Choroid plexus epithelial cell (primary cell): ENCODE results near the gene SAMD14.

Source experiments
- DNase-seq: peaks from one replicate; pipeline ENCODE4 v3.0.0-alpha.2; 2010; ENCODE audit warnings: low read depth
- H3K4me3 ChIP-seq: 2 replicates; pipeline ENCODE4 v1.5.1; 2011; ENCODE audit warnings: low read depth, mild to moderate bottlenecking, control low read depth, low read length, moderate library complexity
- TF ChIP-seq, protein P1 (sequence below): conservative IDR thresholded peaks from 2 replicates; pipeline ENCODE4 v1.5.1; 2011; ENCODE audit warnings: low read depth, mild to moderate bottlenecking, control low read depth, inconsistent platforms, low read length, moderate library complexity

Gene SAMD14

DNA sequence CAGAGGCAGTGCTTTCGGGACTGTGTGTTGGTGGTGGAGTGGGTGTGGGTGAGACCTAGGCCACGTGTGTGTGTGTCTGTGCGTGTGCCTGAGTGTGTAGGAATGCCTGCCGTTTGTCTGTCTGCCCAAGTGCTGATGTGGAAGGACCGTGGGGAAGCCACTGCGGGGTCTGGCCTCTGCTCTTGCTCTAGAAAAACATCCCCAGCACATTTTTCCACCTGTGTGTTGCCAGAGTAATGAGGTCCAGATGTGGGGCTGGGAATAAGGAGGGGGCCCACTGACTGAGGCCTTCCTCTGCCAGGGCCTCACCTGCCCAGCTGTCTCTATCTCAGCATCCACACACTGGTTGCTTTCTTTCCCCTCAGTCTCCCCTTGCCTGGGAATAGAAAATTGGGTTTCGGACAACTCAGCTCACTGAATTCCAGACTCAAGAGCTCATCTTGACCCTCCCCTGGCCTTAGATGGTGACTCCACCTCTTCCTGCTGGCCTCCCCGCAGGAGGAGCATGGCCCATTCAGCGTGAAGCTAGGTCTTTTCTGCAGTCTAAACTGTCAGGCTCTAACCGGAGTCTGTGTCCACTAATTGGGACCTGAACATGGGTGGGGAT lies 43.5 kb upstream of the SAMD14 start:
- DNase-seq, result peak; percentile 94
- no peak overlapping the region for H3K4me3 ChIP-seq
- TF ChIP-seq, protein P1, sequence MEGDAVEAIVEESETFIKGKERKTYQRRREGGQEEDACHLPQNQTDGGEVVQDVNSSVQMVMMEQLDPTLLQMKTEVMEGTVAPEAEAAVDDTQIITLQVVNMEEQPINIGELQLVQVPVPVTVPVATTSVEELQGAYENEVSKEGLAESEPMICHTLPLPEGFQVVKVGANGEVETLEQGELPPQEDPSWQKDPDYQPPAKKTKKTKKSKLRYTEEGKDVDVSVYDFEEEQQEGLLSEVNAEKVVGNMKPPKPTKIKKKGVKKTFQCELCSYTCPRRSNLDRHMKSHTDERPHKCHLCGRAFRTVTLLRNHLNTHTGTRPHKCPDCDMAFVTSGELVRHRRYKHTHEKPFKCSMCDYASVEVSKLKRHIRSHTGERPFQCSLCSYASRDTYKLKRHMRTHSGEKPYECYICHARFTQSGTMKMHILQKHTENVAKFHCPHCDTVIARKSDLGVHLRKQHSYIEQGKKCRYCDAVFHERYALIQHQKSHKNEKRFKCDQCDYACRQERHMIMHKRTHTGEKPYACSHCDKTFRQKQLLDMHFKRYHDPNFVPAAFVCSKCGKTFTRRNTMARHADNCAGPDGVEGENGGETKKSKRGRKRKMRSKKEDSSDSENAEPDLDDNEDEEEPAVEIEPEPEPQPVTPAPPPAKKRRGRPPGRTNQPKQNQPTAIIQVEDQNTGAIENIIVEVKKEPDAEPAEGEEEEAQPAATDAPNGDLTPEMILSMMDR, result no peak

DNA sequence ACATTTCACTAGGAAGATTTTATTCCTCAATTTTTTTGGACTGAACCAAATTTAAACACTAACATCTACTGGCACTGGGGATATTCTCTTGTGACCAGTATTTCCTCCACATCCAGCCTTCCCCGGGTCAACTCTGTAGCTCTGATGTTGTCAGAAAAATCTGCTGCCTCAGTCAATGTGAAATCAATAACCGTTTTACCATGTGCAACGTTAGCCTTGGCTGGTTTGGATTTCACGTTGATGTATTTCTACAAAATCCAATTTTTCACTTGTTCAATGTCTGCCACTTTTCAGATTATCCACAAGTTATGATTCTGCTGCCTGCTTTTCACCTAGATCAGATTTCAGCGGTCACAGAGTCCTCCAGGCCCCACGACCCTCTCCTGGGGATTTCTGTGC lies 43.0 kb upstream of the SAMD14 start:
- DNase-seq, result no peak
- no peak overlapping the region for H3K4me3 ChIP-seq
- TF ChIP-seq, protein P1, result no peak

DNA sequence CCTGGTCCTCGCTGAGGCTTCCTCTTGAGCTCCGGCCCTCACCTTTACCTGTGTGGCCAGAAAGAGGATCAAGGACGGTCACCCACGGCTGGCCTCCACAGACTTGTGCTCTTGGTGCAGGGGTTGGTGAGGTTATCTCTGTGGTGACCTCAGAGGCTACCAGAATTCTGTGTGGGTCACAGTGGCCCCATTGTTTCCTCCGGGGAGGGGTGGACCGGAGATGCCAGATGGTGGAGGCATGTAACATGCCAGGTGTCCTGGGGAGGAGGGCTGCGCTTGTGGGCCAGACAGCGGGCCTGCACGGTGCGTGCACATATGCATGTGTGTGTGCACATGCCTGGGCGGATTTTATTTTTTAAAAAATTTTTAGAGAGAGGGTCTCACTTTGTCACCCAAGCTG lies 42.2 kb upstream of the SAMD14 start:
- DNase-seq, result no peak
- H3K4me3 ChIP-seq, result no peak overlapping the region
- TF ChIP-seq, protein P1, result no peak

DNA sequence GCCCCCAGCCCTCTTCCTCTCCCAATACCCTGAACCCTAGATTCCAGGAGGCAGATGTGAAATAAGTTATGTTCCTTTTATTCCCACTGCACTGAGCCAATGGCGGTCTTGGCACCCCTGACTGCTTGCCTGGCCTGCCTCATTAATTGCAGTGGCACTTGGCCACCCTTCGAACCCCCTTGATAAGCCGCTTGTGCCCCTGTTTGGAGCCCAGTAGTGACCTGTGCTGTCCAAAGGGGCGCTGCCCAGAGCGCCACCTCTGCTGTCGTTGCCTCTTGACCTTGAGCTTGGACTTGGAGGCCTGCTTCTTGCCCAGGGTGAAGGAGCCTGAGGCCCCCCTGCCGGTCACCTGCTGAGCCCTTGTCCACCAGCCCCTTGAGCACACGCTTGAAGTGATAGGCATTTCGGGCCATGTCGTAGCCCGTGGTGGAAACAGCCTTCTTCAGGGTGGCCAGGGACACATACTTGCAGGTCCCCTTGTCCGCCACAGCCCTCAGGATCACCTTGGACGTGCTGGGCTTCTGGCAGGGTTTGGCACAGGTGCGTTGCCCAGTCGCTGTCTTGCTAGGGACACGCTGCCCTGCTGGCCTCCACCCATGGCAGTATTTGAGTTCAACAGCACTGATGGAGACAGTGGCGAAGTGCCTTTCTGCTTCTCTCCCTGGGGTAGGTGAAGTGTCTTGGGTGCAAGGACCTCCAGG lies 41.6 kb upstream of the SAMD14 start:
- TF ChIP-seq, protein P1, result no peak
- no peak for DNase-seq
- no peak overlapping the region for H3K4me3 ChIP-seq

DNA sequence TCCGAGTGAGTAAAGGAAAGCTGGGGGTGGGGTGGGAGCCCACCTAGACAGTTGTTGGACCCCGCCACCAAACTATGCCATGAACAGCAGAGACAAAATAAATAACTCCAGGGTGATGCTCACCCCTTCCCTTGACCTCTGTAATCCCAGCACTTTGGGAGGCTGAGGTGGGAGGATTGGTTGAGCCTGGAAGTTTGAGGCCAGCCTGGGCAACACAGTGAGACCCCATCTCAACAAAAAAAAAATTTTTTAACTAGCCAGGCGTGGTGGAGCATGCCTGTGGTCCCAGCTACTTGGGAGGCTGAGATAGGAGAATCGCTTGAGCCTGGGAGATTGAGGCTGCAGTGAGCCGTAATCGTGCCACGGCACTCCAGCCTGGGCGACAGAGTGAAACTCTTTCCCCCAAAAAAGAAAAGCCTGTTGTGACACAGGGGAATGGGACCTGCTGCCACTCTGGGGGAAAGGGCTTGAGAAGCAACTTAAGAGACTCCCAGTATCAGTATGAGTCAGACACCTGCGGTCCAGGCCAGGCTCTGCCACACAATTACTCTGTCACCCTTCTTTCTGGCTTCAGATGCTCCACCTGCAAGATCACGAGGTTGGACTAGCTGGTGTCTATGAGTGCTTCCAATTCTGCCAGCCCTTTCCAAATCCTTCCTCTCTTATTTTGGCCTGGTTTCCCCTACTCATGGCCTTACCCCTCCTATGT lies 40.9 kb upstream of the SAMD14 start:
- TF ChIP-seq, protein P1, result no peak
- no peak overlapping the region for H3K4me3 ChIP-seq
- DNase-seq, result no peak

DNA sequence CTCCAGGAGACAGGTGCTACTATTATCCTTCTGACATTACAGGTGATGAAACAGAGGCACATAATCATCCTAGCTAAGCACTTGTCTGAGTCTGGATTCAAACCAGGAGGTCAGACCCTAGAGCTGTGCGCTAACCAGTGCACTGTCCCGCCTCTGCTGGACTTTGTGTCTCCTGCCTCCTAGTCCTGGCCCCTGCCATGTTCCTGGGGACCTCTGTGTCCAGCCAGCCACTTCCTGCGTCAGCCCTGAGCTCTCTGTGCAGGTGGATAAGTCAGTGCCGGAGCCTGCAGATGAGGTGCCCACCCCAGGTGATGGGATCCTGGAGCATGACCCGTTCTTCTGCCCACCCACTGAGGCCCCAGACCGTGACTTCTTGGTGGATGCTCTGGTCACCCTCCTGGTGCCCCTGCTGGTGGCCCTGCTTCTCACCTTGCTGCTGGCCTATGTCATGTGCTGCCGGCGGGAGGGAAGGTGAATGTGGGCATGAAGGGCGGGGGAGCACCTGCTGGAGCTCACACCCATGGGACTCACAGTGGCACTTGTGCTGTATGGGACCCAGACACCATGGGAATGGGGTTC lies 40.0 kb upstream of the SAMD14 start:
- no peak for DNase-seq
- TF ChIP-seq, protein P1, result no peak
- H3K4me3 ChIP-seq, result no peak overlapping the region
